Fibroblast of skin of back (primary cell): ENCODE measurements around the gene ADGRF1.
"Not testable (repeated sequence)": the region's sequence is repeated elsewhere in the genome, so short reads cannot be mapped to it uniquely, and the experiment has no call there.

Experiments used
- DNase-seq: peaks from one replicate; pipeline ENCODE4 v3.0.0-alpha.2; 2013

The ADGRF1 gene

GRCh38 chr6:47061309-47062300, 19.5 kb upstream of the ADGRF1 start:
- DNase-seq: no peak

GRCh38 chr6:47059216-47059885, 17.2 kb upstream of the ADGRF1 start:
- no peak for DNase-seq

GRCh38 chr6:47057830-47058540, 15.9 kb upstream of the ADGRF1 start:
- DNase-seq: peak; percentile 8

DNA sequence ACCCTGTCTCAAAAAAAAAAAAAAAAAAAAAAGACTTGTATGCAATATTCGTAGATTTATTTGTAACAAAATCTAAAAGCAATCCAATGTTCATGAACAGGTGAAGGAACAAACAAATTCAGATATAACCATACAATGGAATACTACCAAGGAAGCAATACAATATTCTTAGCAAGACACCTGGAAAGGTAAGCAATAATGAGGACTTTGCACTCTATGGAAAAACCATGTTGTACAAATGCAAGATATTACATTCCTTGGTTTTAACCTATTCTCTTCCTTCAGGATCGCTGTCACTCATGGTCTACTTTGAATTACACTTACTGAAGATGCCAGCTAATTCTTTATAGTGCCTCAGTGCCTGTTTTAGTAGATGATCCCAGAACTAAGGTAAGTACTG, 14.7 kb upstream of the ADGRF1 start:
- DNase-seq: no peak

GRCh38 chr6:47054302-47054701, 12.2 kb upstream of the ADGRF1 start:
- not testable (repeated sequence) for DNase-seq

- no peak for DNase-seq
Observed at GRCh38 chr6:47048638-47049037, 6.5 kb upstream of the ADGRF1 start.

DNA sequence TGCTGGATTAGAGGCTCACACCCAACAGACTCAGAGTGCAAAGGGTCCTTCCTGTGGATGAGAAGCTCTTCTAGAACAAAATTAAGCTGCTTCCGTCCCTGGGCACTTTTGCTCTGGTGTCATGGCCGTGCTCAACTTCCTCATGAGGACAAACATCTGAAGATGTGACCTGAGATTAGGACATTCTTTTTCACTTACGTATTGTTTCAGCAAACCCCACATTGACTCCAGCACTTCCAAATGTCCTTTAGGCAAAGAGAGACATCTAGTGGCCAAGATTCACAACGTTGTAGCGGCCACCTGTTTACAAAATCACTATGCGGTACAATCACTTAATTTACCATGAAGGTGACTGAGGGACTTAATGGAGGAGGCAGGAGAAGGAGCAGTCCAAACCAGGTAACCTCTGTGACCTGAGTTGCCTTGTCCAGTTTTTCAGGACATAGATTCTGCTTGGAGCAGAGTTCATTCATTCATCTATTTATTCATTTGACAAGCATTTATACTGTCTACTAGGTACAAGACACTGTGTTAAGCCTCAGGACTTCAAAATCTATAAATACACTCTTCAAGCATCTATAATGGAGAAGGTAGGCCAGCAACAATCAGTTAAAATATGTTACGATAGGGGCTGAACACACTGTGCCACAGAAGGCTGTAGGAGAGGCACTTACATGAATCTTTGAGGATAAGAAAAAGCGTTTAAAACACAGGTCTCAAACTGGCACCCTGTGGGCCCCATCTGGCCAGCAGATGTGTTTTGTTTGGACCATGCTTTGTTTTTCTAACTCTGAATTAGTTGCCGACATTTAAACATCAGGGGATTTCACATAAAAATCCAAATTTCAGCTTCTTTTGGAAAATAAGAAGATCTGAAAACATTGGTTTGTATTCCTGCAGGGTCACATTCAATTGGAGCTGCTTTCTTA, 5.6 kb upstream of the ADGRF1 start:
- DNase-seq: peak; percentile 78

DNA sequence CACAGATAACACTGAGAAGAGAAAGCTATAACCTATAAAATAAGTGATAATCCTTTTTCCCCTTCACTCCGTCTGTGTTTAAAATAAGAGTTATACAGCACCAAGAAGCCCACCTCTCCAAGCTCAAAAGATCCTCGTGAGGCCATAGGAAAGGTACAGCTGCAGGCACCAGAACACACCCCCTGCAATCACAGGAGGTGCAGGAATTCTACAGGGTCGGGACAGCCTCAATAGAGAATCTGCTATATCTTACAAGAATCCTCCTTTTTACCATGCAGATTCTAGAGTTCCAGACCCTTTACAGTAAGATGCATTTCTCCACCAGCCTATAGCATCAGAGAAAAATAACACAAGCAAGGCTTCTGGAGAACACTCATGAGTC, 5.0 kb upstream of the ADGRF1 start:
- DNase-seq: no peak

- DNase-seq: peak; percentile 33
Observed at GRCh38 chr6:47044397-47044796, 2.3 kb upstream of the ADGRF1 start.

GRCh38 chr6:47043286-47043685, 1.2 kb upstream of the ADGRF1 start:
- no peak for DNase-seq

- no peak for DNase-seq
Observed at GRCh38 chr6:47041741-47042140, 391 bp downstream of the ADGRF1 start.

- DNase-seq: peak; percentile 89
Observed at GRCh38 chr6:47034926-47035325, 7.2 kb downstream of the ADGRF1 start.

- no peak for DNase-seq
Observed at GRCh38 chr6:47034421-47034820, 7.7 kb downstream of the ADGRF1 start.

DNA sequence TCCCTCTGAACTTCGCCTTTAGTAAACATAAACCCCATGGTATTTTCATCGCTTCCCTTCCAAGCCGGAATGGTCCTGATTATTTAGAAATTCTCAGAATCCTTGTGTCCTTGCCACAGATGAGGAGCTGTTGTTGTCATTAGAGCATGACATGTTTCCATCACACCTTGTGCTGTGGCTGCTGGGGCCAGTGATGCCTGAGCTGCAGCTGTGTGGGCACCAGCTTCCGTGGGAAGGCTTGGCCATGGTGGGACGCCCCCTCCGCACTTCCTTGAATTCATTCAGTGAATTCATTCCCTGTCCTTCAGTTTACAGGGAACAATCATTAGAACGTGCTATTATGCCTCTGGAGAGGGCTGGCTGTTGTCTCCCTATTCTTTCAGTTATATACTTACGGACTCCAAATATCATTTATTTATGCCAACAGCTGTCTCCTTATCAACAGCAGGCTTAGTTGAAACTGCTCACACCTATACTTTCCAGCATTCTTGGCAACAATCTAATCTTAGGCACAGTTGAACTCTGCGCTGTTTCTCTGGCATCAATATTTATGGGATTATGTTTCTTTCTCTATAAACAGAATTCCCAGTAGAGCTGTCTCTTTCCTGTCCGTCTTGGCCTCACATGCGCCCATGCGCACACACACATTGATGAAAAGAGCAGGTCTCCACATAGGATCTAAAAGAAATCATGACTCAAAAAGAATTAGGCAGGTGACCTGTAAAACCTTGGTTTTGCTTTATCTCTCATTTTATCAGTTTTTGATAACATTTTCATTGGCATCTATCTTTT, 9.0 kb downstream of the ADGRF1 start:
- no peak for DNase-seq

GRCh38 chr6:47031656-47032055, 10.5 kb downstream of the ADGRF1 start:
- no peak for DNase-seq

DNA sequence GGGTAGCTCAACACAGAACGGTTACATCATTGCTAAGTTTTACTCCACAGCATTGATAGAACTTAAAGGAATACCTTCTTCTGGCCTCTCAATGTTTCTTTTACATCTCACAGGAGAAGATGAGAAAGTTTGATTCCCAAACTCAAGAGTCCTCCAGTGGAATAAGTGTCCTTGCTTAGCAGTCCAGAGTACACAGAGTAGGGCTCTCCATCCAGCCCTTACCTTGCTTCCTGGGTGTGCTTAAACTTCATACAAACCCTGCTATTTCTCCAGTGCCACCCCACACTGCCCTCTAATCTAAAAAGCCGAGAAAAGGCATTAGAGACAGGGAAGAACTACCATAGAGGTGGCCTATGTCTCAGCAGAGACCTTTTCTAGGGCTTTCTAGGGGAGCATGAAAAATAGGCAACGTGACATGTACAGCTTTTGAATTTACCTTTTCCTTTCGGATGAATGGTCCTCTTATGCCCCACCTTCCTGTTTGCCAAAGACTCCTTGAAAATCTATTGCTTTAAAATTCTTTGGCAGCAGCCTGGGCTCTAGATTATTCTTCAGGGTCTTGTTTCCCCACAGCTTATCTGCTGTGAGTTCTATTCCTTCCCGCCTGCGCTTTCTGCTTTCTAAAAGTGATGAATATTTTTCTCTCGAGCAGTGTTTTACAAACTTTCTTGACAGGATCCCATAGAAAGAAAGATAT, 12.1 kb downstream of the ADGRF1 start:
- no peak for DNase-seq

DNA sequence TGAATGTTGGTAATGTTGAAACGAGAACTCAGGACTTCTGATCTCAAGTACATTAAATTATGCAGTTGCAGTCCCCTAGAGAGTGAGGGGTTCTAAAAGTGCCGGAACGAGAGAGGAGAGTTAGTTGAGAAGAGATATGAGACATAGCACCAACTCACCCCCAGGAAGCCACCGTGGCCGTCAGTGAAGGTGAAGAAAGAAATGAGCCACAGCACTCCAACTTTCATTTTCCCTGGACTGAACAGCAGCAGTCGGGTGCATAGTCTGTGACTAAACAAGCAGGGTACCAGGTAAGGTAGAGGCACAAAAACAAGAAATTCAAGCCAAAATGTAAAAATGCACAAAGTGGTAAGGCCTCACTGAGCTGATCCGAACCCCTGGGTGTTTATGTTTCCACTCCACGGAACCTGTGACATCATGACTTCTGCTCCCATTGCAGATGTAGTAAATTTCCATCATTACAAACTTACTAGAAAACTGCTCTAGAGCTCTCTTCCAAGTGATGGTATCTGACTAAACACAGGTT, 13.2 kb downstream of the ADGRF1 start:
- DNase-seq: no peak

- DNase-seq: no peak
Observed at GRCh38 chr6:47027315-47027714, 14.8 kb downstream of the ADGRF1 start.

- no peak for DNase-seq
Observed at GRCh38 chr6:47026679-47027078, 15.5 kb downstream of the ADGRF1 start.

GRCh38 chr6:47023573-47023972, 18.6 kb downstream of the ADGRF1 start:
- no peak for DNase-seq
